ENCODE measurements around the gene HDAC7.
"Not testable (repeated sequence)": the region's sequence is repeated elsewhere in the genome, so short reads cannot be mapped to it uniquely, and the experiment has no call there.

The HDAC7 gene

GRCh38 chr12:47848853-47849252 lies 29.1 kb upstream of the HDAC7 start:
- DNase-seq = no peak

- DNase-seq = no peak
Measured at GRCh38 chr12:47846294-47846996, 26.7 kb upstream of the HDAC7 start.

- no peak for DNase-seq
Measured at GRCh38 chr12:47845081-47845480, 25.4 kb upstream of the HDAC7 start.

- DNase-seq = no peak
Measured at GRCh38 chr12:47844264-47845019, 24.7 kb upstream of the HDAC7 start.

- no peak for DNase-seq
Measured at GRCh38 chr12:47843226-47843980, 23.7 kb upstream of the HDAC7 start.

- not testable (repeated sequence) for DNase-seq
Measured at GRCh38 chr12:47842543-47842942, 22.8 kb upstream of the HDAC7 start.

- no peak for DNase-seq
Measured at GRCh38 chr12:47841910-47842309, 22.2 kb upstream of the HDAC7 start.

- no peak for DNase-seq
Measured at GRCh38 chr12:47841501-47841900, 21.8 kb upstream of the HDAC7 start.

GRCh38 chr12:47840571-47840970 lies 20.9 kb upstream of the HDAC7 start:
- DNase-seq = no peak

GRCh38 chr12:47839214-47839876 lies 19.6 kb upstream of the HDAC7 start:
- no peak for DNase-seq

- peak; percentile 43 for DNase-seq
Measured at GRCh38 chr12:47838286-47838931, 18.7 kb upstream of the HDAC7 start.

GRCh38 chr12:47837190-47838171 lies 17.8 kb upstream of the HDAC7 start:
- DNase-seq = peak; percentile 75

GRCh38 chr12:47835831-47836155 lies 16.1 kb upstream of the HDAC7 start:
- no peak for DNase-seq

GRCh38 chr12:47835006-47835830 lies 15.5 kb upstream of the HDAC7 start:
- no peak for DNase-seq

GRCh38 chr12:47834199-47834903 lies 14.6 kb upstream of the HDAC7 start:
- DNase-seq = no peak

- no peak for DNase-seq
Measured at GRCh38 chr12:47833591-47834012, 13.9 kb upstream of the HDAC7 start.

GRCh38 chr12:47832263-47832933 lies 12.7 kb upstream of the HDAC7 start:
- DNase-seq = no peak

- no peak for DNase-seq
Measured at GRCh38 chr12:47829584-47829983, 9.9 kb upstream of the HDAC7 start.

- no peak for DNase-seq
Measured at GRCh38 chr12:47828976-47829482, 9.3 kb upstream of the HDAC7 start.
